Glomerular endothelial cell (primary cell): ENCODE measurements around the gene LHFPL3. TPM values are rescaled to one million over a fixed set of nuclear protein-coding genes. Genes with fewer than 3 reads are reported as not detected.
"Not testable (repeated sequence)": the region's sequence is repeated elsewhere in the genome, so short reads cannot be mapped to it uniquely, and the experiment has no call there.

Source experiments
- DNase-seq: peaks from one replicate; pipeline ENCODE4 v3.0.0-alpha.2; 2011; ENCODE audit warnings: low read depth, low spot score; ENCODE audit errors: extremely low read depth
- total RNA-seq: library from RNA; depleted of rRNA; stranded (reverse); fragments of >200 nt; gene quantifications from 2 replicates; pipeline ENCODE4 v1.2.3, GENCODE V29; 2015

LHFPL3 gene
- total RNA-seq, 1 donor from 2014 or later = not detected

- DNase-seq = no peak
Observed at GRCh38 chr7:104922182-104923009, 594.0 kb downstream of the LHFPL3 start.

GRCh38 chr7:104923010-104923421 lies 594.6 kb downstream of the LHFPL3 start:
- DNase-seq = peak; percentile 82

GRCh38 chr7:104926189-104926588 lies 597.8 kb downstream of the LHFPL3 start:
- DNase-seq = not testable (repeated sequence)

GRCh38 chr7:104926601-104927041 lies 598.2 kb downstream of the LHFPL3 start:
- no peak for DNase-seq

- DNase-seq = no peak
Observed at GRCh38 chr7:104927055-104927454, 598.7 kb downstream of the LHFPL3 start.

GRCh38 chr7:104928721-104929400 lies 600.5 kb downstream of the LHFPL3 start:
- no peak for DNase-seq

GRCh38 chr7:104929921-104930320 lies 601.5 kb downstream of the LHFPL3 start:
- no peak for DNase-seq

- no peak for DNase-seq
Observed at GRCh38 chr7:104931181-104931781, 602.9 kb downstream of the LHFPL3 start.

GRCh38 chr7:104933022-104933421 lies 604.6 kb downstream of the LHFPL3 start:
- no peak for DNase-seq

GRCh38 chr7:104933521-104933988 lies 605.2 kb downstream of the LHFPL3 start:
- no peak for DNase-seq

- no peak for DNase-seq
Observed at GRCh38 chr7:104934665-104935064, 606.3 kb downstream of the LHFPL3 start.

- DNase-seq = no peak
Observed at GRCh38 chr7:104935276-104935675, 606.9 kb downstream of the LHFPL3 start.

GRCh38 chr7:104936546-104936945 lies 608.1 kb downstream of the LHFPL3 start:
- DNase-seq = no peak

- DNase-seq = not testable (repeated sequence)
Observed at GRCh38 chr7:104937489-104937888, 609.1 kb downstream of the LHFPL3 start.

- no peak for DNase-seq
Observed at GRCh38 chr7:104938741-104939390, 610.5 kb downstream of the LHFPL3 start.

GRCh38 chr7:104940023-104940710 lies 611.8 kb downstream of the LHFPL3 start:
- no peak for DNase-seq

GRCh38 chr7:104943502-104944343 lies 615.3 kb downstream of the LHFPL3 start:
- peak; percentile 99 for DNase-seq

- no peak for DNase-seq
Observed at GRCh38 chr7:104945599-104945956, 617.2 kb downstream of the LHFPL3 start.

GRCh38 chr7:104946338-104946737 lies 617.9 kb downstream of the LHFPL3 start:
- no peak for DNase-seq
